GM21528 (cell line): ENCODE data around the gene METTL25.

Source experiments
- ATAC-seq: cut with Tn5 transposase; IDR thresholded peaks from one replicate; pipeline ENCODE4 v1.9.1; 2021; ENCODE audit warnings: mild to moderate bottlenecking, moderate library complexity; ENCODE audit not compliant: unreplicated experiment, low FRiP score

METTL25 gene

DNA sequence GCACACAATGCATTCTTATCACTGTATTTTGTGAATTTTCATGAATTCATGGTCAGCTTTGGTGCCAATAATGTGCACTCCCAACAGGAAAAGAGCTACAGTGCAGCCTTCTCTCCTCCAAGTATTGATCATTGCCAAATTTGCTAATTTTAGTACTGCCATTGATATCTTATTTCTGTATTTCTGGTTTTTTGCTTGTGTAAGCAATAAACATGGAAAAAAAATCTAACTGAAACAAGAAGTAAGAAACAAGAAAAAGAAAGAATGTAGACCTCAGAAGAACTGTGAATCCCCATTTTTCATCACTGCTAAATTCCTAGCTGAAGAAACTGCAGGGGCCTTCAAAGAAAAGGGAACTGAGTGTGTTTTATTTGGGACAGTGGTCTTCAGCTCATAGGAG is 161.2 kb downstream of the METTL25 start:
- ATAC-seq: no peak

DNA sequence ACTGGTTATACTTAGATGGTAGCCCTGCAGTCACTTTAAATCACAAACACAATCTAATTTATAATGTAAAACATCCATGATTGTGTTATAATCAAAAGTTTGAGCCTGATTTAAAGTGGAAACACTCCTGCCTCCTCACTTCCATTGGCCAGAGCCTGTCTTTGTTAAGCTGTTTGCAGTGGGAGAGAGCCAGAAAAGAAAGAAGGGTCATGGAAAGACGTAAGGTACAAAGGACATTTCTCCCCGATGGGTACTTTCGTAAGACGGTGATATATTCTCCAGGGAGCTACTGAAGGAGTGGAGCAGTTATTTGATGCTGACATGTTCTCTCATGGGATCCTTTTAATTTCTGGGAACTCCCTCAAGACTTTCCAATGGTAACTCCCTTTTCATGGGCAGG is 164.0 kb downstream of the METTL25 start:
- ATAC-seq: no peak

DNA sequence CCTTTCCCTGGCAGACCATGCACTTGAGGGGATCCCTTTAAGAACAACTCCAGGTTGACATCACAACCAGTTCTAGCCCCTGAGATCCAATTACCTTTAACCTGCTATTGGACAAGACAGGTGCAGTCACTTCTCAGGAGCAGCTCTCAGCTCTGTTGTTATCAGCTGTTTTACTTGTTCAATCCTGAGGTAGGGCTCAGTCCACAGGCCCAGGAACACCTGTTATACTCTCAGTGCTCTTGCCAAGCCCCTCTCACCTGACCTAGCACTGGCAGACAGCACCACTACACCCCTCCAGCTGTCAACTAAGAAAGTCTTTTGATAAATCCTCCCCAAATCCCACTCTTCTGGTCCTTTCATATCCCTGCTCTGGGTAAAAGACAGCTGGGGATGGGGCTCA is 164.4 kb downstream of the METTL25 start:
- no peak for ATAC-seq

DNA sequence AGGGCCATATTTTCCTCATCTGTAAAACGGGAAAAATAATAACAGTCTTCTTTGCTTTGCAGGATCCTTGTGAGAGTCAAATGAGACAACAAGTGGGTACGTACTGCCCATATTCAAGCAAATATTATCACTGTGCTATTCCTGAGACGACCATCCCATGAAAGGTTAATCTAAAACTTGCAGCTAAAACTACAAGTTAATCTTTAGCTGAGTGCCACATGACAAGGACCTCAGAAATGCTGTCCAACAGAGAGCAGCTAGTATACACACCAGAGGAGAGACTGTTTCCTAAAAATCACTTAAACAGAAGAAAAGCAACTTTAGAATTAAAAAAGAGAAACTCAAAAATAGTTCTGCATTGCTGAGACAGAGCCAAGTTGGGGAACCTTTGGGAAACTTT is 165.7 kb downstream of the METTL25 start:
- peak; percentile 59 for ATAC-seq

DNA sequence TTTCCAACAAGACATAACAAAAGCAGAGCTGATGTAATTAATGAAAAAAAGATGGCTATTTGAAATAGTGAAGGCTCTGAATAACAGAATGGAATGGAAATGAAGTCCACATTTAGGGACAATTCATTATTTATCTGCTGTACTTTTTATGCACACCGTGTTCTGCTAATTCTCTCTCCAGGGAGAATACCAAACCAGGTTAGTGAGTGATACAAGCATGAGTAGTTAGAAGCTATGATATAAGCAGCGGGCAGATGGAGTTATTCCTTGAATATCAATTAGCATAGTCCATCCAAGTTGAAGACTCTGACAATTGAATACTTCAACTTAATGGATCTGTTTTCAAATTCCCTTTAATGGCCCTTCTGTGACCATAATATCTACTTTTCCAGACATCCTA is 166.3 kb downstream of the METTL25 start:
- no peak for ATAC-seq

DNA sequence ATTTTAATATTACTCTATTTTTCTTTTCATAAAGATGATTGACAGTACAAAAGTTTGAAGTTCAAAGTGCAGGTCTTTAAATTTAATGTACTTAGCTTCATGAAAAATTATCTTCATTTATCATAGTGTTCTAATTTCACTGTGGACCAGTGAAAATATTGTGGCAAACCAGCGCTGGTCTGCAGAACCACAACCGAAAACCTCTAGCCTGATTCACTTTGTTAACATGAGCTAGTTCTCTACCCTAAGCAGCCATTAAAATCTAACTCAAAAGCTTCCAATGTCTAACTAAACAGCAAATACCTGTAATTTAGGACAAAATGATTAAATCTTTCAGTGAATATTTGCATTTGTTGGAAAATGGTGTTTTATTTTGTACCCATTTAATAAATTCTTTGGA is 167.3 kb downstream of the METTL25 start:
- ATAC-seq: no peak

DNA sequence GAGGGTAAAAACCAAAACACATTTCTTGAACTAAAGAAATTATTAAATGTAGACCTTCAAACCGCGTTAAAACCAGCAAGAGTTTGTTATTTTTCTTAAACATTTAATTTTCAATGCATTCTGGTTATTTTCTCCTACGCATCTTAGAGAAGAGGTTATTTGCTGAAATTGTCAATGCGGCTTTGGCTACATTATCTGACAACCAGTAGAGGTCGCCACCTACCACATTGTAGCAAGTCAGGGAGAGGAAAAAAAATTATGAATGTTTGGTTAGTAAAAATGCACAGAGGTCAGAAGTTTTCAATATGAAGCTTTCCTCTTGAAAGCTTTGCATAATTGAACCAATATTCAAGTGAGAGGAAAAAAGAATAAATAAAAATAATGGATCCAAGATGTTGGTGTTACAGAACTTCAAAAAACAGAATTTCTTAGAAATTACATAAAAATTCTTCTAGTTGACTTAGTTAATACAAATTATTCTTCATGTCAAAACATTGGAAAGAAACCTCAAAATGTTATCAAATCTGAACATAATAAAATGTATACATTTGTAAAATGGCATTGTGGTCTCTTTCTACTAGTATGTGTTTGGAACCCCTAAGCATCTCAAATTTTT is 168.9 kb downstream of the METTL25 start:
- no peak for ATAC-seq
